Measurements from ENCODE around the gene MOCS2. TPM values are rescaled to one million over a fixed set of nuclear protein-coding genes. Genes with fewer than 3 reads are reported as not detected.

Gene MOCS2
- total RNA-seq, 2 experiments from 2014 or later = 12.1 to 23.2 TPM

DNA sequence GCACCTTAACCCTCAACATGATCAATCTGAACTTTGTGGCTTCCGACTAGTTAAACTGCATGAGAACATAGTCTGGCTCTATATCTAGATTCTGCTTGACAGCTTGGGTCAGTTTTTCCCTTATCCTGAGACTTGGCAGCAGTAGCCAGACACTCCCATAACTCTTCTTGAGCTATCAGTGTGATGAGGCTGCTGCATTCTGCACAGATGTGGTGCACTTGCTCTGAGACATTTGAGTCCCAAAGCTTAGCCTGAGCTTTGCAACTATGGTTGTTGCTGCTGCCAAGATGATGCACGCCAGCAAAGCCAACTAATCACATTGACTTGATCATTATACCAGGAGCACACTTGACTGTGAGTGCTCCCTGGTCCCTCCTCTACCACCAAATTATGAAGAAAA is 36.2 kb downstream of the MOCS2 start:
- no TSS peak for BruUV-seq (replicated peaks)
- H3K9me2 ChIP-seq (ENCODE audit: insufficient read depth, low read length) = no peaks in the 10 kb centered on the region
- intact Hi-C loops (cut with micrococcal nuclease; ENCODE audit: unreplicated experiment) = no loop called here
- H3K9me3 ChIP-seq (ENCODE audit: low read length) = no peaks in the 10 kb centered on the region
- TF ChIP-seq, protein P1, sequence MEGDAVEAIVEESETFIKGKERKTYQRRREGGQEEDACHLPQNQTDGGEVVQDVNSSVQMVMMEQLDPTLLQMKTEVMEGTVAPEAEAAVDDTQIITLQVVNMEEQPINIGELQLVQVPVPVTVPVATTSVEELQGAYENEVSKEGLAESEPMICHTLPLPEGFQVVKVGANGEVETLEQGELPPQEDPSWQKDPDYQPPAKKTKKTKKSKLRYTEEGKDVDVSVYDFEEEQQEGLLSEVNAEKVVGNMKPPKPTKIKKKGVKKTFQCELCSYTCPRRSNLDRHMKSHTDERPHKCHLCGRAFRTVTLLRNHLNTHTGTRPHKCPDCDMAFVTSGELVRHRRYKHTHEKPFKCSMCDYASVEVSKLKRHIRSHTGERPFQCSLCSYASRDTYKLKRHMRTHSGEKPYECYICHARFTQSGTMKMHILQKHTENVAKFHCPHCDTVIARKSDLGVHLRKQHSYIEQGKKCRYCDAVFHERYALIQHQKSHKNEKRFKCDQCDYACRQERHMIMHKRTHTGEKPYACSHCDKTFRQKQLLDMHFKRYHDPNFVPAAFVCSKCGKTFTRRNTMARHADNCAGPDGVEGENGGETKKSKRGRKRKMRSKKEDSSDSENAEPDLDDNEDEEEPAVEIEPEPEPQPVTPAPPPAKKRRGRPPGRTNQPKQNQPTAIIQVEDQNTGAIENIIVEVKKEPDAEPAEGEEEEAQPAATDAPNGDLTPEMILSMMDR (conservative IDR thresholded peaks at IDR 0.05; ENCODE audit: low read length) = no peak
- no peak for TF ChIP-seq EZH2phosphoT487 (IDR thresholded peaks at IDR 0.05; ENCODE audit: borderline replicate concordance, low read depth, low read length)
- no peaks in the 10 kb centered on the region for H4K20me1 ChIP-seq (ENCODE audit: insufficient read depth, low read length)
- no peaks in the 10 kb centered on the region for H3K79me2 ChIP-seq (ENCODE audit: insufficient read depth, low read depth, low read length)
- no peak overlapping the region for H3K4me2 ChIP-seq (ENCODE audit: low read length)
- ChIA-PET POLR2A (interaction anchor here (0.7 kb wide), 1 partner anchor 10 kb away, joined by 8 read pairs; no protein-coding TSS in a partner anchor), CTCF (ENCODE audit: unreplicated experiment) (no interaction called here)
- DNase-seq (ENCODE audit: low spot score) = no peak
- H2AFZ ChIP-seq (ENCODE audit: low read length) = no peak overlapping the region
- no peak overlapping the region for H3K27ac ChIP-seq (ENCODE audit: low read depth, low read length, poor library complexity, severe bottlenecking)
- H3K4me1 ChIP-seq (ENCODE audit: insufficient read depth, low read length, poor library complexity, severe bottlenecking) = no peaks in the 10 kb centered on the region
- no peaks in the 10 kb centered on the region for H3K36me3 ChIP-seq (ENCODE audit: insufficient read depth, low read length)
- no peak overlapping the region for H3K4me3 ChIP-seq (ENCODE audit: low read depth, low read length, poor library complexity, severe bottlenecking)

DNA sequence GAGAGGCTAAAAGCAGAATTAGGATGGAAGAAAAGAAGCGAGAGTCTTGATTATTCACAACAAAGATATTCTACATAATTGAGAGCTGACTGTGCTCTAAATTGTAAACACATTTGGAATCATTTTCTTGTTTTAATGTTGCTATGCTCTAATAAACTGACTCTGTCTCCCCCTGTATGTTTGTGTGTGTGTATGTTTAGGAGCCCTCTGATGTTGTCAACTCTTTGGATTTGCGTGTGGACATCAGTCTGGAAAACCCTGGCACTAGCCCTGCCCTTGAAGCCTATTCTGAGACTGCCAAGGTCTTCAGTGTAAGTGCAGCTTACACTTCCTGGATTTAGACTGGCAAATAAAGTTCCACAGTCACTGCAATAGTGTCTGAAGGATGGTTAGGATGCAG is 37.8 kb downstream of the MOCS2 start:
- BruUV-seq (replicated peaks) = no TSS peak
- H3K9me2 ChIP-seq (ENCODE audit: insufficient read depth, low read length) = no peaks in the 10 kb centered on the region
- CTCF ChIA-PET (ENCODE audit: unreplicated experiment) = no interaction called here
- no peaks in the 10 kb centered on the region for H3K9me3 ChIP-seq (ENCODE audit: low read length)
- intact Hi-C loops (cut with micrococcal nuclease; ENCODE audit: unreplicated experiment) = no loop called here
- no peak overlapping the region for H3K4me3 ChIP-seq (ENCODE audit: low read depth, low read length, poor library complexity, severe bottlenecking)
- H4K20me1 ChIP-seq (ENCODE audit: insufficient read depth, low read length) = no peaks in the 10 kb centered on the region
- H3K4me2 ChIP-seq (ENCODE audit: low read length) = no peak overlapping the region
- TF ChIP-seq EZH2phosphoT487 (IDR thresholded peaks at IDR 0.05; ENCODE audit: borderline replicate concordance, low read depth, low read length) = no peak
- TF ChIP-seq, protein P1 (conservative IDR thresholded peaks at IDR 0.05; ENCODE audit: low read length) = no peak
- no peaks in the 10 kb centered on the region for H3K36me3 ChIP-seq (ENCODE audit: insufficient read depth, low read length)
- DNase-seq (ENCODE audit: low spot score) = no peak
- no peaks in the 10 kb centered on the region for H3K79me2 ChIP-seq (ENCODE audit: insufficient read depth, low read depth, low read length)
- no peak overlapping the region for H2AFZ ChIP-seq (ENCODE audit: low read length)
- H3K4me1 ChIP-seq (ENCODE audit: insufficient read depth, low read length, poor library complexity, severe bottlenecking) = no peaks in the 10 kb centered on the region
- POLR2A ChIA-PET = no interaction called here
- H3K27ac ChIP-seq (ENCODE audit: low read depth, low read length, poor library complexity, severe bottlenecking) = no peak overlapping the region

DNA sequence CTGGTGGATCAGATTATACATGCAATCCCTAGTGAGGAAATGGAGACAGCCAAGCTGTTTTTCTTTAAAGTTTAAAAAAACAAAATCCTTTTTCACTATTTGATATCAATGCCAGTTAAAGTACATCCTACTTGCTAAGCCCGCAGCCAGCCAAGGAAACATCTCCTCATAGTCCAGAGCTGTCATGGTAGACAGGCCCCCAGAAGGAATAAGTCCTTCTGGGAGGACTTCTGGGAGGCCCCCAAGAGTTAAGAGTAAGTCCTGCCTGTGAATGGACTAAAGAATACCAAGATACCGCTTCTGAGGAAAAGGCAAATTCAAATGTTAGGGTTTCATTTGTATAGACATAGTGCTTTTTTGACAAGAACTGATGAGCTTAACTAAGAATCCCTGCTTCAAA is 38.3 kb downstream of the MOCS2 start:
- no peaks in the 10 kb centered on the region for H3K4me1 ChIP-seq (ENCODE audit: insufficient read depth, low read length, poor library complexity, severe bottlenecking)
- no TSS peak for BruUV-seq (replicated peaks)
- no peak overlapping the region for H3K27ac ChIP-seq (ENCODE audit: low read depth, low read length, poor library complexity, severe bottlenecking)
- H3K36me3 ChIP-seq (ENCODE audit: insufficient read depth, low read length) = no peaks in the 10 kb centered on the region
- no peak overlapping the region for H2AFZ ChIP-seq (ENCODE audit: low read length)
- CTCF ChIA-PET (ENCODE audit: unreplicated experiment) = no interaction called here
- H3K9me2 ChIP-seq (ENCODE audit: insufficient read depth, low read length) = no peaks in the 10 kb centered on the region
- POLR2A ChIA-PET = no interaction called here
- intact Hi-C loops (cut with micrococcal nuclease; ENCODE audit: unreplicated experiment) = no loop called here
- no peaks in the 10 kb centered on the region for H4K20me1 ChIP-seq (ENCODE audit: insufficient read depth, low read length)
- no peak for TF ChIP-seq EZH2phosphoT487 (IDR thresholded peaks at IDR 0.05; ENCODE audit: borderline replicate concordance, low read depth, low read length)
- TF ChIP-seq, protein P1 (conservative IDR thresholded peaks at IDR 0.05; ENCODE audit: low read length) = no peak
- H3K4me2 ChIP-seq (ENCODE audit: low read length) = no peak overlapping the region
- H3K79me2 ChIP-seq (ENCODE audit: insufficient read depth, low read depth, low read length) = no peaks in the 10 kb centered on the region
- H3K9me3 ChIP-seq (ENCODE audit: low read length) = no peaks in the 10 kb centered on the region
- H3K4me3 ChIP-seq (ENCODE audit: low read depth, low read length, poor library complexity, severe bottlenecking) = no peak overlapping the region
- no peak for DNase-seq (ENCODE audit: low spot score)
